Measurements from ENCODE around the gene ABITRAM. TPM values are rescaled to one million over a fixed set of nuclear protein-coding genes. Genes with fewer than 3 reads are reported as not detected.
A peak's percentile ranks its signal among the peaks of the same experiment; 100 is the strongest.
"Not testable (repeated sequence)": the region's sequence is repeated elsewhere in the genome, so short reads cannot be mapped to it uniquely, and the experiment has no call there.

The ABITRAM gene, protein sequence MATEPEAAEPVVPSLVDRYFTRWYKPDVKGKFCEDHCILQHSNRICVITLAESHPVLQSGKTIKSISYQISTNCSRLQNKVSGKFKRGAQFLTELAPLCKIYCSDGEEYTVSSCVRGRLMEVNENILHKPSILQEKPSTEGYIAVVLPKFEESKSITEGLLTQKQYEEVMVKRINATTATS
- total RNA-seq, result 1 to 10 TPM; 9.2 to 9.7 TPM

GRCh38 chr9:108934323-108934893 is at the start of gene ABITRAM:
Gene ABITRAM (plus strand): TSS chr9:108934400. CDS start chr9:108934487, 87 bp downstream.
- Mint-ChIP-seq H3K4me3 (peak within 1 kb of the TSS; percentile 97), H3K9me3 (no peaks in the 10 kb centered on the region), H3K27me3 (no peaks in the 10 kb centered on the region), H3K4me1 (peaks cover 15% of the 10 kb centered on the region), H3K27ac (peak within 1 kb of the TSS; percentile 99), H3K36me3 (peaks cover 1% of the 10 kb centered on the region)
- DNase-seq (peak; percentile 84), ATAC-seq (ENCODE audit: low read depth) (peak; percentile 80)
- POLR2A ChIA-PET, result interaction anchor here (0.5 to 1.2 kb wide), 3 partner anchors 79 to 1632 kb away, joined by 3 read pairs; partner anchors contain the start of gene TMEM245

- peaks cover 25% of the 10 kb centered on the region for H3K36me3 Mint-ChIP-seq
- H3K4me3 Mint-ChIP-seq, result no peak overlapping the region
- DNase-seq (no peak), ATAC-seq (ENCODE audit: low read depth) (no peak)
- POLR2A ChIA-PET, result no interaction called here
- H3K4me1 Mint-ChIP-seq, result peaks cover 7% of the 10 kb centered on the region
- H3K9me3 Mint-ChIP-seq, result peaks cover 2% of the 10 kb centered on the region
- no peaks in the 10 kb centered on the region for H3K27me3 Mint-ChIP-seq
- H3K27ac Mint-ChIP-seq, result no peak overlapping the region
Observed at GRCh38 chr9:108884701-108885100, 49.5 kb upstream of the ABITRAM start.

DNA sequence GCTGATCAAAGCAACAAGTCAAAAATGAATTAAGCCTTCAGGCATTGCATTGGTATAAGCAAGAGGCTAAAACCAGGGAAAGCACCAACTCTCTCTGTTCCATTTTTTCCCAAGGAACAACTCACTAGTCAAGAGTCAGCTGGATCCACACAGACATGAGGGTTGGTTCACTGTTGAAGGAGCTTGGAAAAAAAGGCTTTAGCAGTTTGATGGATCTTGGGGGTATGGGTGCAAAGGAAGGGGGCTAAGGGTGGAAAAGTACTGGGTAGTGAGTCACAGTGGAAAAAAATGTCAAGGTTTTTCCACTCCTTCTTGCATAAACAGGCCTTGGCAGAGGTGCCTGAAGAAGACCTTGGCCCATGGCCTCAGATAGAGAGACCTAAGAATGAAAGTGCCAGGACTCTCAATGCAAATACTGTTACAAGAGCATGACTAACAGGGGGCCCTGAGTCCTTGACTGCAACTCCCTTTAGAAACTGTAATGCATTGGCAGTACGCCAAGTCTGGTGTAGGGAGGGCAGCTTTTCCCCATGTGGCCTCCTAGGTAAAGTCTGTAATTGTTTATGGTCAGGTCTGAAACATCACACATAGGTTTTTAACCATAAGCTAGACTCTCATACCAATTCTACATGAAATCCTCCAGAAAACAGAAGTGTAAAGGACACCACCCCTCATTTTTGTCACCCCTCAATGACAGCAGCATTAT is 48.4 kb upstream of the ABITRAM start:
- POLR2A ChIA-PET, result no interaction called here
- Mint-ChIP-seq H3K4me1 (peaks cover 7% of the 10 kb centered on the region), H3K4me3 (no peak overlapping the region), H3K36me3 (peaks cover 26% of the 10 kb centered on the region), H3K27me3 (no peaks in the 10 kb centered on the region), H3K9me3 (peaks cover 2% of the 10 kb centered on the region), H3K27ac (no peak overlapping the region)
- no peak for DNase-seq
- ATAC-seq (ENCODE audit: low read depth), result peak; percentile 22

DNA sequence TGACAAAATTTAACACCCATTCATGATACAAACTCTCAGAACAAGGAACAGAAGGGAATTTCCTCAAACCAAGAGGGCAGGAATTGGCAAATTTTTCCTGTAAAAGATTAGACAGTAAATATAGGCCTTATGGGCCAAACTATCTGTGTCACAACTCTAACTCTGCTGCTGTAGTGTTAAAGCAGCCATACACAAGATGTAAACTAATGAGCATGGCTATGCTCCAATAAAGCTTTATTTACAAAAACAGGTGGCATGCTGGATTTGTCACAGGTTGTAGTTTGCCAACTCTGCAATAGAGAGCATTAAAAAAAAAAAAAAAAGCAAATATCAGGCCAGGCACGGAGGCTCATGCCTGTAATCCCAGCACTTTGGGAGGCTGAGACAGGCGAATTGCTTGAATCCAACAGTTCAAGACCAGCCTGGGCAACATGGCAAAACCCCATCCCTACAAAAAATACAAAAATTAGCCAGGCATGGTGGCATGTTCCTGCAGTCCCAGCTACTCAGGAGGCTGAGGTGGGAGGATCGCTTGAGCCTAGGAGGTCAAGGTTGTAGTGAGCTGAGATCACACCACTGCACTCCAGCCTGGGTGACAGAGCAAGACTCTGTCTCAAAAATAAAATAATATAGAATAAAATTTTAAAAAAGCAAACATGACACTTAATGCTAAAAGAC is 47.5 kb upstream of the ABITRAM start:
- H3K4me3 Mint-ChIP-seq, H3K27ac Mint-ChIP-seq, POLR2A ChIA-PET: not testable (repeated sequence)

GRCh38 chr9:108889649-108890067 is 44.5 kb upstream of the ABITRAM start:
- Mint-ChIP-seq H3K27ac (no peak overlapping the region), H3K27me3 (no peaks in the 10 kb centered on the region), H3K4me3 (no peak overlapping the region), H3K4me1 (peaks cover 7% of the 10 kb centered on the region), H3K36me3 (peaks cover 31% of the 10 kb centered on the region), H3K9me3 (peaks cover 2% of the 10 kb centered on the region)
- ATAC-seq (ENCODE audit: low read depth), result no peak
- POLR2A ChIA-PET, result no interaction called here
- no peak for DNase-seq

More for the DNA sequence above, 47.5 kb upstream of the ABITRAM start:
- H3K4me1 Mint-ChIP-seq; H3K27me3 Mint-ChIP-seq; ATAC-seq (ENCODE audit: low read depth); DNase-seq; H3K9me3 Mint-ChIP-seq: not testable (repeated sequence)
- H3K36me3 Mint-ChIP-seq, result peaks cover 28% of the 10 kb centered on the region

GRCh38 chr9:108894225-108894997 is 39.8 kb upstream of the ABITRAM start:
- Mint-ChIP-seq H3K27ac (no peak overlapping the region), H3K27me3 (no peaks in the 10 kb centered on the region), H3K4me3 (no peak overlapping the region), H3K4me1 (no peaks in the 10 kb centered on the region), H3K36me3 (peaks cover 28% of the 10 kb centered on the region), H3K9me3 (no peaks in the 10 kb centered on the region)
- DNase-seq, result no peak
- POLR2A ChIA-PET, result no interaction called here
- ATAC-seq (ENCODE audit: low read depth), result no peak

- POLR2A ChIA-PET, result no interaction called here
- Mint-ChIP-seq H3K9me3 (no peaks in the 10 kb centered on the region), H3K4me3 (no peak overlapping the region), H3K27me3 (no peaks in the 10 kb centered on the region), H3K36me3 (peaks cover 20% of the 10 kb centered on the region), H3K27ac (no peak overlapping the region), H3K4me1 (no peaks in the 10 kb centered on the region)
- ATAC-seq (ENCODE audit: low read depth), result no peak
- DNase-seq, result no peak
Observed at GRCh38 chr9:108897324-108898096, 36.7 kb upstream of the ABITRAM start.

GRCh38 chr9:108899023-108899695 is 35.0 kb upstream of the ABITRAM start:
- H3K4me1 Mint-ChIP-seq; H3K27ac Mint-ChIP-seq; POLR2A ChIA-PET; DNase-seq; H3K27me3 Mint-ChIP-seq; H3K4me3 Mint-ChIP-seq; H3K9me3 Mint-ChIP-seq; ATAC-seq (ENCODE audit: low read depth): not testable (repeated sequence)
- H3K36me3 Mint-ChIP-seq, result peaks cover 24% of the 10 kb centered on the region

- Mint-ChIP-seq H3K9me3 (no peaks in the 10 kb centered on the region), H3K36me3 (peaks cover 24% of the 10 kb centered on the region), H3K27ac (no peak overlapping the region), H3K27me3 (no peaks in the 10 kb centered on the region), H3K4me3 (no peak overlapping the region), H3K4me1 (no peaks in the 10 kb centered on the region)
- POLR2A ChIA-PET, result no interaction called here
- ATAC-seq (ENCODE audit: low read depth), result no peak
- DNase-seq, result no peak
Observed at GRCh38 chr9:108900176-108900575, 34.0 kb upstream of the ABITRAM start.

GRCh38 chr9:108903420-108904103 is 30.6 kb upstream of the ABITRAM start:
- Mint-ChIP-seq H3K27me3 (no peaks in the 10 kb centered on the region), H3K27ac (no peak overlapping the region), H3K4me1 (no peaks in the 10 kb centered on the region), H3K9me3 (no peaks in the 10 kb centered on the region), H3K4me3 (no peak overlapping the region), H3K36me3 (peaks cover 22% of the 10 kb centered on the region)
- POLR2A ChIA-PET, result no interaction called here
- DNase-seq, result no peak
- ATAC-seq (ENCODE audit: low read depth), result no peak

DNA sequence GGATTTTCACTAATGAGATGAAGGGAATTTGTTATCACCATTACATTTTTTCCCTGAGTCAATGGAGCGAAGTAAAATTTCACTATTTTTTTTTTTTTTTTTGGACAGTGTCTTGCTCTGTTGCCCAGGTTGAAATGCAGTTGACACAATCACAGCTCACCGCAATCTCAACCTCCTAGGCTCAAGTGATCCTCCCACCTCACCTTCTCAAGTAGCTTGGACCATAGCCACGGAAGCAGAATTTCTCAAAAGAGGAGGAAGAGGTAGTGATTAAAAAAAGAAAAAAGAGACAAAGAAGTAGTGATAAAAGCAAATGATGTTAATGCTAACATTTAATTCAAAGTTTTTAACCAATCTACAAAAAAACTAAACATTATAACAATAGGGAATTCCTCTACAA is 30.0 kb upstream of the ABITRAM start:
- Mint-ChIP-seq H3K4me3 (no peak overlapping the region), H3K9me3 (no peaks in the 10 kb centered on the region), H3K27ac (no peak overlapping the region), H3K36me3 (peaks cover 22% of the 10 kb centered on the region), H3K4me1 (no peaks in the 10 kb centered on the region), H3K27me3 (no peaks in the 10 kb centered on the region)
- DNase-seq (no peak), ATAC-seq (ENCODE audit: low read depth) (no peak)
- POLR2A ChIA-PET, result no interaction called here

DNA sequence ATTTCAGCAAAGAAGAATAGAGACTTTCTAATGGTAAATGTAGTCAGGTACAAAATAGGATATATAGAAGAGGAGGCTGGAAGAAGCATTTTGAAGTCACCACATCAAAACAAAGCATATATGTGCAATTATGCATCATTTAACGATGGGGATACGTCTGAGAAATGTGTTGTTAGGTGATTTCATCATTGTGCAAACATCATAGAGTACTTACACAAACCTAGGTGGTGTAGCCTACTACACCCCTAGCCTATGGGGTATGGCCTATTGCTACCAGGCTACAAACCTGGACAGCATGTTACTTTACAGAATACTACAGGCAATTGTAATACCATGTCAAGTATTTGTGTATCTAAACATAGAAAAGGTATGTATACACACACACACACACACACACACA is 28.7 kb upstream of the ABITRAM start:
- H3K27me3 Mint-ChIP-seq, result no peaks in the 10 kb centered on the region
- no peak for DNase-seq
- peaks cover 22% of the 10 kb centered on the region for H3K36me3 Mint-ChIP-seq

More for the DNA sequence above, 28.7 kb upstream of the ABITRAM start:
- ATAC-seq (ENCODE audit: low read depth), result no peak
- no peaks in the 10 kb centered on the region for H3K9me3 Mint-ChIP-seq
- H3K4me1 Mint-ChIP-seq, result no peaks in the 10 kb centered on the region
- H3K27ac Mint-ChIP-seq, result no peak overlapping the region
- H3K4me3 Mint-ChIP-seq, result no peak overlapping the region
- POLR2A ChIA-PET, result no interaction called here
